HepG2 (cell line): ENCODE results near the gene GPRIN1. TPM values are rescaled to one million over a fixed set of nuclear protein-coding genes. Genes with fewer than 3 reads are reported as not detected.

Source experiments
- E2F2 ChIP-seq: sonication (generic); formaldehyde crosslinking; IDR thresholded peaks from 2 replicates; pipeline ENCODE4 v1.4.0; 2020; ENCODE audit warnings: missing genetic modification reagents, borderline replicate concordance
- HCFC1 ChIP-seq: fragments of 150-350 bp; IDR thresholded peaks from 2 replicates; pipeline ENCODE4 v1.6.1; 2014; ENCODE audit warnings: low read depth, low read length
- IRF2 ChIP-seq: IDR thresholded peaks from 2 replicates; pipeline ENCODE4 v1.6.1; 2018; ENCODE audit warnings: missing genetic modification reagents, missing compliant biosample characterization
- MIER2 ChIP-seq: IDR thresholded peaks from 2 replicates; pipeline ENCODE4 v1.6.1; 2016; ENCODE audit warnings: missing biosample characterization, missing genetic modification reagents
- NCOA2 ChIP-seq: sonication (generic); formaldehyde crosslinking; IDR thresholded peaks from 2 replicates; pipeline ENCODE4 v1.8.0; 2022; ENCODE audit warnings: inconsistent platforms
- NR1H2 ChIP-seq: sonication (generic); formaldehyde crosslinking; IDR thresholded peaks from 2 replicates; pipeline ENCODE4 v1.8.1; 2022; ENCODE audit warnings: low read depth, missing genetic modification reagents, borderline replicate concordance
- PPARG ChIP-seq: conservative IDR thresholded peaks from 2 replicates; pipeline ENCODE4 v1.6.1; 2016; ENCODE audit warnings: missing biosample characterization, missing genetic modification reagents
- SAP130 ChIP-seq: IDR thresholded peaks from 2 replicates; pipeline ENCODE4 v1.6.1; 2016; ENCODE audit warnings: low read depth
- SKIL ChIP-seq: sonication (generic); formaldehyde crosslinking; IDR thresholded peaks from 2 replicates; pipeline ENCODE4 v1.8.0; 2022; ENCODE audit warnings: missing genetic modification reagents, mild to moderate bottlenecking, moderate library complexity, borderline replicate concordance
- TCF7 ChIP-seq: sonication (generic); IDR thresholded peaks from 2 replicates; pipeline ENCODE4 v1.6.1; 2016; ENCODE audit warnings: antibody characterized with exemption, low read depth
- ZBTB20 ChIP-seq: sonication (generic); formaldehyde crosslinking; IDR thresholded peaks from 2 replicates; pipeline ENCODE4 v1.8.1; 2023; ENCODE audit warnings: missing genetic modification reagents, low read depth, mild to moderate bottlenecking, borderline replicate concordance
- ZIK1 ChIP-seq: sonication (generic); formaldehyde crosslinking; IDR thresholded peaks from 2 replicates; pipeline ENCODE4 v1.5.0; 2020; ENCODE audit warnings: mild to moderate bottlenecking, low read depth, missing genetic modification reagents, borderline replicate concordance
- ZNF10 ChIP-seq: sonication (generic); formaldehyde crosslinking; IDR thresholded peaks from 2 replicates; pipeline ENCODE4 v1.4.0; 2020; ENCODE audit warnings: mild to moderate bottlenecking, low read depth, missing genetic modification reagents, borderline replicate concordance
- ZNF20 ChIP-seq: sonication (generic); formaldehyde crosslinking; IDR thresholded peaks from 2 replicates; pipeline ENCODE4 v1.4.0; 2020; ENCODE audit warnings: mild to moderate bottlenecking, moderate library complexity, missing genetic modification reagents
- ZNF350 ChIP-seq: sonication (generic); formaldehyde crosslinking; IDR thresholded peaks from 2 replicates; pipeline ENCODE4 v1.4.0; 2020; ENCODE audit warnings: mild to moderate bottlenecking, low read depth, missing genetic modification reagents, borderline replicate concordance
- ZNF383 ChIP-seq: sonication (generic); formaldehyde crosslinking; IDR thresholded peaks from 2 replicates; pipeline ENCODE4 v1.4.0; 2020; ENCODE audit warnings: missing genetic modification reagents, mild to moderate bottlenecking, borderline replicate concordance
- ZNF484 ChIP-seq: sonication (generic); formaldehyde crosslinking; IDR thresholded peaks from 2 replicates; pipeline ENCODE4 v1.5.1; 2020; ENCODE audit warnings: mild to moderate bottlenecking, low read depth, missing genetic modification reagents, borderline replicate concordance
- ZNF737 ChIP-seq: sonication (generic); formaldehyde crosslinking; IDR thresholded peaks from 2 replicates; pipeline ENCODE4 v1.5.0; 2020; ENCODE audit warnings: missing genetic modification reagents, mild to moderate bottlenecking, borderline replicate concordance
- ZSCAN29 ChIP-seq: sonication (generic); formaldehyde crosslinking; conservative IDR thresholded peaks from 2 replicates; pipeline ENCODE4 v1.4.0; 2020; ENCODE audit warnings: mild to moderate bottlenecking, missing genetic modification reagents
- polyA plus RNA-seq, 8 experiments: library from polyadenylated mRNA; depleted of rRNA in 3 of 8; stranded (reverse) in 7 of 8; unstranded in 1 of 8; fragments of >200 nt; fragmentation: Illumina TruSeq in 4 of 8; extraction: Trizol in 4 of 8; gene quantifications; 2 replicates each; pipeline versions ENCODE4 v1.2.1 to v1.2.3, GENCODE V29; 2011 to 2016; ENCODE audit warnings: low read depth in 4 of 8, missing spikeins in 1 of 8, mixed read lengths in 1 of 8; ENCODE audit not compliant: insufficient read depth in 1 of 8
- total RNA-seq, 5 experiments: library from RNA; depleted of rRNA; stranded (reverse); fragments of >200 nt; fragmentation: Illumina TruSeq; extraction: Trizol; gene quantifications; 2 replicates each; pipeline ENCODE4 v1.2.3, GENCODE V29; 2016; ENCODE audit warnings: low read depth in 1 of 5
- TF ChIP-seq, protein P1 (sequence below): sonication (generic); formaldehyde crosslinking; IDR thresholded peaks from 2 replicates; pipeline ENCODE4 v1.9.0; 2022; ENCODE audit warnings: missing genetic modification reagents, mild to moderate bottlenecking, borderline replicate concordance
- TF ChIP-seq, protein P2 (sequence below): IDR thresholded peaks from 2 replicates; pipeline ENCODE4 v1.6.1; 2016; ENCODE audit warnings: low read depth, missing genetic modification reagents, missing compliant biosample characterization

GPRIN1 gene
- total and polyA plus RNA-seq, 2 of the 13 experiments (the other 11 are each of a cell fraction or from before 2014, with no cell fraction given) = 0.32 to 2.0 TPM

GRCh38 chr5:176611435-176611834 lies 1.5 kb upstream of the GPRIN1 start (continued):
- TF ChIP-seq MIER2 (peak; percentile 98), NCOA2 (CRISPR knock-in tag) (peak; percentile 52; the same call in 1 of the 2 replicates), NR1H2 (CRISPR knock-in tag) (no peak), ZNF10 (CRISPR knock-in tag) (no peak), ZNF350 (no peak), HCFC1 (no peak), IRF2 (CRISPR knock-in tag) (peak; percentile 77; the same call in 1 of the 2 replicates), TCF7 (no peak), SKIL (CRISPR knock-in tag) (no peak), ZNF383 (CRISPR knock-in tag) (no peak), ZNF737 (CRISPR knock-in tag) (no peak), E2F2 (CRISPR knock-in tag) (peak; percentile 35; the same call in 1 of the 2 replicates), SAP130 (CRISPR knock-in tag) (peak; percentile 94), ZSCAN29 (CRISPR knock-in tag) (no peak), ZBTB20 (CRISPR knock-in tag) (peak; percentile 64; the same call in 1 of the 2 replicates), ZNF484 (CRISPR knock-in tag) (no peak), ZNF20 (no peak), PPARG (CRISPR knock-in tag) (no peak), ZIK1 (no peak)
- TF ChIP-seq, protein P1, sequence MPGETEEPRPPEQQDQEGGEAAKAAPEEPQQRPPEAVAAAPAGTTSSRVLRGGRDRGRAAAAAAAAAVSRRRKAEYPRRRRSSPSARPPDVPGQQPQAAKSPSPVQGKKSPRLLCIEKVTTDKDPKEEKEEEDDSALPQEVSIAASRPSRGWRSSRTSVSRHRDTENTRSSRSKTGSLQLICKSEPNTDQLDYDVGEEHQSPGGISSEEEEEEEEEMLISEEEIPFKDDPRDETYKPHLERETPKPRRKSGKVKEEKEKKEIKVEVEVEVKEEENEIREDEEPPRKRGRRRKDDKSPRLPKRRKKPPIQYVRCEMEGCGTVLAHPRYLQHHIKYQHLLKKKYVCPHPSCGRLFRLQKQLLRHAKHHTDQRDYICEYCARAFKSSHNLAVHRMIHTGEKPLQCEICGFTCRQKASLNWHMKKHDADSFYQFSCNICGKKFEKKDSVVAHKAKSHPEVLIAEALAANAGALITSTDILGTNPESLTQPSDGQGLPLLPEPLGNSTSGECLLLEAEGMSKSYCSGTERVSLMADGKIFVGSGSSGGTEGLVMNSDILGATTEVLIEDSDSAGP = no peak
- TF ChIP-seq, protein P2, sequence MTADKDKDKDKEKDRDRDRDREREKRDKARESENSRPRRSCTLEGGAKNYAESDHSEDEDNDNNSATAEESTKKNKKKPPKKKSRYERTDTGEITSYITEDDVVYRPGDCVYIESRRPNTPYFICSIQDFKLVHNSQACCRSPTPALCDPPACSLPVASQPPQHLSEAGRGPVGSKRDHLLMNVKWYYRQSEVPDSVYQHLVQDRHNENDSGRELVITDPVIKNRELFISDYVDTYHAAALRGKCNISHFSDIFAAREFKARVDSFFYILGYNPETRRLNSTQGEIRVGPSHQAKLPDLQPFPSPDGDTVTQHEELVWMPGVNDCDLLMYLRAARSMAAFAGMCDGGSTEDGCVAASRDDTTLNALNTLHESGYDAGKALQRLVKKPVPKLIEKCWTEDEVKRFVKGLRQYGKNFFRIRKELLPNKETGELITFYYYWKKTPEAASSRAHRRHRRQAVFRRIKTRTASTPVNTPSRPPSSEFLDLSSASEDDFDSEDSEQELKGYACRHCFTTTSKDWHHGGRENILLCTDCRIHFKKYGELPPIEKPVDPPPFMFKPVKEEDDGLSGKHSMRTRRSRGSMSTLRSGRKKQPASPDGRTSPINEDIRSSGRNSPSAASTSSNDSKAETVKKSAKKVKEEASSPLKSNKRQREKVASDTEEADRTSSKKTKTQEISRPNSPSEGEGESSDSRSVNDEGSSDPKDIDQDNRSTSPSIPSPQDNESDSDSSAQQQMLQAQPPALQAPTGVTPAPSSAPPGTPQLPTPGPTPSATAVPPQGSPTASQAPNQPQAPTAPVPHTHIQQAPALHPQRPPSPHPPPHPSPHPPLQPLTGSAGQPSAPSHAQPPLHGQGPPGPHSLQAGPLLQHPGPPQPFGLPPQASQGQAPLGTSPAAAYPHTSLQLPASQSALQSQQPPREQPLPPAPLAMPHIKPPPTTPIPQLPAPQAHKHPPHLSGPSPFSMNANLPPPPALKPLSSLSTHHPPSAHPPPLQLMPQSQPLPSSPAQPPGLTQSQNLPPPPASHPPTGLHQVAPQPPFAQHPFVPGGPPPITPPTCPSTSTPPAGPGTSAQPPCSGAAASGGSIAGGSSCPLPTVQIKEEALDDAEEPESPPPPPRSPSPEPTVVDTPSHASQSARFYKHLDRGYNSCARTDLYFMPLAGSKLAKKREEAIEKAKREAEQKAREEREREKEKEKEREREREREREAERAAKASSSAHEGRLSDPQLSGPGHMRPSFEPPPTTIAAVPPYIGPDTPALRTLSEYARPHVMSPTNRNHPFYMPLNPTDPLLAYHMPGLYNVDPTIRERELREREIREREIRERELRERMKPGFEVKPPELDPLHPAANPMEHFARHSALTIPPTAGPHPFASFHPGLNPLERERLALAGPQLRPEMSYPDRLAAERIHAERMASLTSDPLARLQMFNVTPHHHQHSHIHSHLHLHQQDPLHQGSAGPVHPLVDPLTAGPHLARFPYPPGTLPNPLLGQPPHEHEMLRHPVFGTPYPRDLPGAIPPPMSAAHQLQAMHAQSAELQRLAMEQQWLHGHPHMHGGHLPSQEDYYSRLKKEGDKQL (CRISPR knock-in tag) = no peak
